ENCODE data around the gene MRC1. TPM values are rescaled to one million over a fixed set of nuclear protein-coding genes. Genes with fewer than 3 reads are reported as not detected.

The MRC1 gene
- total and polyA plus RNA-seq, 2 experiments from 2014 or later: not detected

- H3K4me3 ChIP-seq: no peak overlapping the region
- Mint-ChIP-seq H3K27ac (no peak overlapping the region), H3K4me3 (no peak overlapping the region), H3K27me3 (ENCODE audit: insufficient read depth, low read depth, poor library complexity) (peaks cover 6% of the 10 kb centered on the region), H3K36me3 (ENCODE audit: low read depth) (no peaks in the 10 kb centered on the region), H3K9me3 (no peaks in the 10 kb centered on the region), H3K4me1 (peaks cover 5% of the 10 kb centered on the region; the same call in 2 of the 3 replicates)
- H4K20me1 ChIP-seq (replicated peaks; ENCODE audit: insufficient read depth): no peaks in the 10 kb centered on the region
- H3K27me3 ChIP-seq (ENCODE audit: insufficient read depth): no peaks in the 10 kb centered on the region
- H3K36me3 ChIP-seq (ENCODE audit: insufficient read depth): no peaks in the 10 kb centered on the region
- H3K4me1 ChIP-seq (ENCODE audit: insufficient read depth): peaks cover 9% of the 10 kb centered on the region
- no peaks in the 10 kb centered on the region for H3F3A ChIP-seq (replicated peaks; ENCODE audit: low read depth)
- no peaks in the 10 kb centered on the region for H3K9me2 ChIP-seq (ENCODE audit: insufficient read depth)
- H3K27ac ChIP-seq (ENCODE audit: low read depth): no peak overlapping the region
- DNase-seq (ENCODE audit: low spot score): no peak
- no peak overlapping the region for H2AFZ ChIP-seq
- H3K79me2 ChIP-seq (replicated peaks; ENCODE audit: insufficient read depth): no peaks in the 10 kb centered on the region
- no peak overlapping the region for H3K4me2 ChIP-seq
- TF ChIP-seq POLR2AphosphoS5 (IDR thresholded peaks at IDR 0.05; ENCODE audit: low read depth) (no peak), NANOG (IDR thresholded peaks at IDR 0.05; ENCODE audit: borderline replicate concordance) (no peak), STAT1 (IDR thresholded peaks at IDR 0.05; ENCODE audit: unreplicated experiment) (no peak), CREB1 (CRISPR knock-in tag; IDR thresholded peaks at IDR 0.05; ENCODE audit: low read depth) (no peak), CTCF (conservative IDR thresholded peaks at IDR 0.05; ENCODE audit: low read depth in 2 of 2) (no peak), EZH2 (IDR thresholded peaks at IDR 0.05; ENCODE audit: low read depth, unreplicated experiment) (no peak), ZNF331 (CRISPR knock-in tag; IDR thresholded peaks at IDR 0.05; ENCODE audit: low read depth) (no peak), ZNF462 (CRISPR knock-in tag; IDR thresholded peaks at IDR 0.05) (no peak), JUNB (IDR thresholded peaks at IDR 0.05; ENCODE audit: unreplicated experiment) (no peak), ZNF114 (CRISPR knock-in tag; IDR thresholded peaks at IDR 0.05) (no peak), REST (IDR thresholded peaks at IDR 0.05; ENCODE audit: unreplicated experiment) (no peak), EZH2phosphoT487 (IDR thresholded peaks at IDR 0.05; ENCODE audit: unreplicated experiment) (no peak), ETS1 (IDR thresholded peaks at IDR 0.05) (no peak)
- no peak for ATAC-seq
Measured at GRCh38 chr10:17833656-17834055, 24.5 kb downstream of the MRC1 start.

Measured in GM23338 (cell line).